ENCODE results near the gene PTBP1. TPM values are rescaled to one million over a fixed set of nuclear protein-coding genes. Genes with fewer than 3 reads are reported as not detected.

The PTBP1 gene
- total and polyA plus RNA-seq, 9 of the 15 experiments (the other 6 are each of a cell fraction or from before 2014, with no cell fraction given): 14.0 to 759 (median 234) TPM

- no peak for FAIRE-seq
- peak overlapping the region; percentile 35; the same call in 1 of the 2 replicates for H3K4me3 ChIP-seq
- H3K9me1 ChIP-seq (ENCODE audit: control insufficient read depth, insufficient read depth, low read length): no peaks in the 10 kb centered on the region
- no peaks in the 10 kb centered on the region for H3K36me3 ChIP-seq (ENCODE audit: control insufficient read depth, insufficient read depth, low read length)
- H3K4me1 ChIP-seq (replicated peaks in 1 of 2; ENCODE audit: control insufficient read depth in 2 of 2, insufficient read depth in 2 of 2, low read length in 2 of 2): peaks cover 43 to 82% of the 10 kb centered on the region in 2 experiments
- 13% methylated on average over 24 of the region's 26 CpGs for WGBS (ENCODE audit: insufficient coverage, low coverage, missing lambda C conversion rate)
- no peaks in the 10 kb centered on the region for H4K20me1 ChIP-seq (replicated peaks; ENCODE audit: control insufficient read depth, insufficient read depth, low read length)
- H3K4me2 ChIP-seq (ENCODE audit: insufficient read depth, low read length): peak overlapping the region; percentile 79
- intact Hi-C loops (cut with micrococcal nuclease): no loop called here
- peak overlapping the region; percentile 75 to 95 for H3K9ac ChIP-seq (ENCODE audit: insufficient read depth in 1 of 2, low read depth in 2 of 2, low read length in 2 of 2)
- H3K79me2 ChIP-seq (ENCODE audit: control insufficient read depth, insufficient read depth, low read length): peaks cover 12% of the 10 kb centered on the region; the same call in 2 of the 3 replicates
- peak overlapping the region; percentile 78 for H2AFZ ChIP-seq (ENCODE audit: low read depth, low read length)
- H3K27me3 ChIP-seq (ENCODE audit: control insufficient read depth in 2 of 2, insufficient read depth in 2 of 2, low read length in 2 of 2): no peaks in the 10 kb centered on the region
- ATAC-seq: peak; percentile 56
- in situ Hi-C loops (cut with MboI): no loop called here
- H3K9me3 ChIP-seq (replicated peaks; ENCODE audit: control insufficient read depth, insufficient read depth, low read depth, low read length): peaks cover 3% of the 10 kb centered on the region; the same call in 1 of the 2 replicates
- TSS peak; percentile 66 for BruUV-seq (replicated peaks)
- DNase-seq (ENCODE audit: extremely low read depth in 1 of 4, low spot score in 3 of 4): peak; percentile 45 to 75 (median 48)
- H3K27ac ChIP-seq (ENCODE audit: extremely low read depth, low read depth, low read length): peak overlapping the region; percentile 99
- ChIA-PET CTCF (ENCODE audit: low intra/inter-chr PET ratio) (no interaction called here), POLR2A (interaction anchor here (0.5 to 0.7 kb wide), 2 partner anchors 462 to 607 kb away, joined by 3 to 4 read pairs; no protein-coding TSS in a partner anchor)
- peak; percentile 61; the same call in 1 of the 2 replicates for TF ChIP-seq SUPT5H (IDR thresholded peaks at IDR 0.05)
- TF ChIP-seq E2F5 (CRISPR knock-in tag; IDR thresholded peaks at IDR 0.05): no peak
- TF ChIP-seq NFIX (CRISPR knock-in tag; IDR thresholded peaks at IDR 0.05; ENCODE audit: low read depth): no peak
- TF ChIP-seq ZNF778 (CRISPR knock-in tag; IDR thresholded peaks at IDR 0.05): no peak
- TF ChIP-seq ATF7 (IDR thresholded peaks at IDR 0.05): 0 out of 2 replicates have a peak, but pooled peaks have one; percentile 17
- peak; percentile 47 for TF ChIP-seq LEF1 (IDR thresholded peaks at IDR 0.05)
- no peak for TF ChIP-seq ATF1 (CRISPR knock-in tag; IDR thresholded peaks at IDR 0.05)
- TF ChIP-seq ATF1 (tag; IDR thresholded peaks at IDR 0.05): peak; percentile 47
- TF ChIP-seq GATA2 (CRISPR knock-in tag; IDR thresholded peaks at IDR 0.05): no peak
- TF ChIP-seq NFIC (IDR thresholded peaks at IDR 0.05): peak; percentile 67
- peak; percentile 39; the same call in 1 of the 2 replicates for TF ChIP-seq L3MBTL2 (IDR thresholded peaks at IDR 0.05)
- peak; percentile 61 for TF ChIP-seq RBFOX2 (IDR thresholded peaks at IDR 0.05; ENCODE audit: low read depth, low read length)
- TF ChIP-seq ZNF184 (CRISPR knock-in tag; IDR thresholded peaks at IDR 0.05): no peak
- TF ChIP-seq MEF2D (tag; conservative IDR thresholded peaks at IDR 0.05; ENCODE audit: low read depth): 0 out of 2 replicates have a peak, but pooled peaks have one; percentile 44
- TF ChIP-seq NR4A1 (CRISPR knock-in tag; IDR thresholded peaks at IDR 0.05): no peak
- peak; percentile 74; the same call in 1 of the 2 replicates for TF ChIP-seq NR4A1 (tag; IDR thresholded peaks at IDR 0.05)
- peak; percentile 40; the same call in 1 of the 2 replicates for TF ChIP-seq CXXC5 (CRISPR knock-in tag; IDR thresholded peaks at IDR 0.05)
- TF ChIP-seq ZNF584 (CRISPR knock-in tag; IDR thresholded peaks at IDR 0.05; ENCODE audit: low read depth): 0 out of 2 replicates have a peak, but pooled peaks have one; percentile 22
- peak; percentile 58; the same call in 1 of the 2 replicates for TF ChIP-seq BACH1 (tag; IDR thresholded peaks at IDR 0.05)
- TF ChIP-seq PRDM10 (IDR thresholded peaks at IDR 0.05; ENCODE audit: partially characterized antibody): peak; percentile 8
- TF ChIP-seq POLR2G (IDR thresholded peaks at IDR 0.05; ENCODE audit: low read depth, low read length): peak; percentile 33; the same call in 1 of the 2 replicates
- peak; percentile 64 for TF ChIP-seq POLR2A (conservative IDR thresholded peaks at IDR 0.05)
Measured at GRCh38 chr19:791007-791566, 6.2 kb upstream of the PTBP1 start.

Data from K562 (cell line).